ENCODE measurements around the gene EPHA1.

Gene EPHA1

GRCh38 chr7:143408686-143409561 lies at the start of gene EPHA1:
TSS of gene EPHA1 (minus strand) at chr7:143408856. CDS start at chr7:143408805, 51 bp downstream.
- Histone ChIP-seq H3K36me3 (ENCODE audit: control insufficient read depth, low read length) (no peaks in the 10 kb centered on the region), H3F3A (ENCODE audit: control insufficient read depth, insufficient read depth) (no peaks in the 10 kb centered on the region), H4K20me1 (ENCODE audit: control insufficient read depth, insufficient read depth, low read depth, low read length) (no peaks in the 10 kb centered on the region), H3K9me3 (ENCODE audit: control insufficient read depth, insufficient read depth, low read length) (no peaks in the 10 kb centered on the region), H3K9me2 (replicated peaks; ENCODE audit: control insufficient read depth, low read length) (no peaks in the 10 kb centered on the region), H3K4me2 (ENCODE audit: low read length) (peak within 1 kb of the TSS; percentile 65), H3K4me3 (ENCODE audit: low read length) (peak within 1 kb of the TSS; percentile 54), H3K79me2 (ENCODE audit: control insufficient read depth, low read length) (no peaks in the 10 kb centered on the region), H3K4me1 (ENCODE audit: control insufficient read depth, low read length) (peaks cover 21% of the 10 kb centered on the region), H3K27ac (ENCODE audit: low read depth, low read length) (no peak within 1 kb of the TSS), H3K27me3 (ENCODE audit: control insufficient read depth, low read length) (peaks cover 46% of the 10 kb centered on the region)
- peak; percentile 34 for TF ChIP-seq CTCF (IDR thresholded peaks at IDR 0.05; ENCODE audit: low read depth, low read length, poor library complexity, severe bottlenecking)
- no peak for TF ChIP-seq EZH2phosphoT487 (IDR thresholded peaks at IDR 0.05; ENCODE audit: borderline replicate concordance, low read length)

GRCh38 chr7:143458263-143458662 lies 49.6 kb upstream of the EPHA1 start:
- Histone ChIP-seq H3K36me3 (ENCODE audit: control insufficient read depth, low read length) (no peaks in the 10 kb centered on the region), H3K9me2 (replicated peaks; ENCODE audit: control insufficient read depth, low read length) (no peaks in the 10 kb centered on the region), H3K4me3 (ENCODE audit: low read length) (no peak overlapping the region), H3K4me1 (ENCODE audit: control insufficient read depth, low read length) (no peaks in the 10 kb centered on the region), H3K27ac (ENCODE audit: low read depth, low read length) (no peak overlapping the region), H3K79me2 (ENCODE audit: control insufficient read depth, low read length) (no peaks in the 10 kb centered on the region), H3K4me2 (ENCODE audit: low read length) (no peak overlapping the region), H4K20me1 (ENCODE audit: control insufficient read depth, insufficient read depth, low read depth, low read length) (no peaks in the 10 kb centered on the region), H3K9me3 (ENCODE audit: control insufficient read depth, insufficient read depth, low read length) (peaks cover 6% of the 10 kb centered on the region; the same call in 1 of the 2 replicates), H3K27me3 (ENCODE audit: control insufficient read depth, low read length) (peaks cover 6% of the 10 kb centered on the region; the same call in 1 of the 2 replicates), H3F3A (ENCODE audit: control insufficient read depth, insufficient read depth) (no peaks in the 10 kb centered on the region)
- TF ChIP-seq CTCF (IDR thresholded peaks at IDR 0.05; ENCODE audit: low read depth, low read length, poor library complexity, severe bottlenecking) (no peak), EZH2phosphoT487 (IDR thresholded peaks at IDR 0.05; ENCODE audit: borderline replicate concordance, low read length) (no peak)

- no peak overlapping the region for H3K4me2 ChIP-seq (ENCODE audit: low read length)
- no peak overlapping the region for H3K27ac ChIP-seq (ENCODE audit: low read depth, low read length)
- no peaks in the 10 kb centered on the region for H4K20me1 ChIP-seq (ENCODE audit: control insufficient read depth, insufficient read depth, low read depth, low read length)
- peaks cover 9% of the 10 kb centered on the region; the same call in 1 of the 2 replicates for H3K27me3 ChIP-seq (ENCODE audit: control insufficient read depth, low read length)
- H3K36me3 ChIP-seq (ENCODE audit: control insufficient read depth, low read length): no peaks in the 10 kb centered on the region
- H3K9me2 ChIP-seq (replicated peaks; ENCODE audit: control insufficient read depth, low read length): no peaks in the 10 kb centered on the region
- peaks cover 3% of the 10 kb centered on the region; the same call in 1 of the 2 replicates for H3K9me3 ChIP-seq (ENCODE audit: control insufficient read depth, insufficient read depth, low read length)
- TF ChIP-seq EZH2phosphoT487 (IDR thresholded peaks at IDR 0.05; ENCODE audit: borderline replicate concordance, low read length) (no peak), CTCF (IDR thresholded peaks at IDR 0.05; ENCODE audit: low read depth, low read length, poor library complexity, severe bottlenecking) (no peak)
- no peaks in the 10 kb centered on the region for H3K79me2 ChIP-seq (ENCODE audit: control insufficient read depth, low read length)
- no peaks in the 10 kb centered on the region for H3F3A ChIP-seq (ENCODE audit: control insufficient read depth, insufficient read depth)
- no peak overlapping the region for H3K4me3 ChIP-seq (ENCODE audit: low read length)
- no peaks in the 10 kb centered on the region for H3K4me1 ChIP-seq (ENCODE audit: control insufficient read depth, low read length)
These were observed 48.5 kb upstream of the EPHA1 start for GRCh38 chr7:143456992-143457793.
